A673 (cell line): ENCODE measurements around the gene DDR2. TPM values are rescaled to one million over a fixed set of nuclear protein-coding genes. Genes with fewer than 3 reads are reported as not detected.

Source experiments
- BruUV-seq: library from RNA; stranded (reverse); fragments of 400-500 nt; replicated peaks from 2 replicates; lab custom pipeline; 2021; lab: Mats Ljungman, UMichigan
- CTCF ChIA-PET: fragments of 300-600 bp; sonication (Branson Sonifier 250); formaldehyde crosslinking; loops from one replicate; lab custom pipeline; 2022; ENCODE audit warnings: antibody characterized with exemption; lab: Charles Lee
- POLR2A ChIA-PET: fragments of 300-600 bp; sonication (Branson Sonifier 250); formaldehyde crosslinking; loops from one replicate; lab custom pipeline; 2022; ENCODE audit warnings: antibody characterized with exemption; ENCODE audit not compliant: low non-redundant PET; lab: Charles Lee
- DNase-seq: peaks from one replicate; pipeline ENCODE4 v3.0.0-alpha.2; 2015; ENCODE audit warnings: low spot score
- H3K27ac ChIP-seq: fragments of 200-600 bp; sonication (generic); 2 replicates; pipeline ENCODE4 v1.5.1; 2016; ENCODE audit warnings: mixed run types, low read depth, mild to moderate bottlenecking, mixed read lengths, antibody characterized with exemption, low read length; ENCODE audit not compliant: poor library complexity, severe bottlenecking
- H3K27me3 ChIP-seq: fragments of 200-600 bp; sonication (generic); replicated peaks from 2 replicates; pipeline ENCODE4 v1.6.1; 2017; ENCODE audit warnings: mixed run types, low read depth, mild to moderate bottlenecking, mixed read lengths, antibody characterized with exemption, low read length; ENCODE audit not compliant: insufficient read depth, poor library complexity
- H3K36me3 ChIP-seq: fragments of 200-600 bp; sonication (generic); 2 replicates; pipeline ENCODE4 v1.6.1; 2016; ENCODE audit warnings: mixed run types, mild to moderate bottlenecking, mixed read lengths, antibody characterized with exemption, low read length; ENCODE audit not compliant: insufficient read depth, poor library complexity, severe bottlenecking
- H3K4me1 ChIP-seq: fragments of 200-600 bp; sonication (generic); 2 replicates; pipeline ENCODE4 v1.6.1; 2017; ENCODE audit warnings: mixed run types, mild to moderate bottlenecking, mixed read lengths, antibody characterized with exemption, low read length; ENCODE audit not compliant: insufficient read depth, poor library complexity, severe bottlenecking
- H3K4me3 ChIP-seq: fragments of 200-600 bp; sonication (generic); 2 replicates; pipeline ENCODE4 v1.5.1; 2016; ENCODE audit warnings: low read depth, mixed run types, mild to moderate bottlenecking, mixed read lengths, low read length; ENCODE audit not compliant: poor library complexity, severe bottlenecking
- H3K9me3 ChIP-seq: fragments of 200-600 bp; sonication (generic); 2 replicates; pipeline ENCODE4 v1.6.1; 2016; ENCODE audit warnings: mixed run types, low read depth, mild to moderate bottlenecking, mixed read lengths, antibody characterized with exemption, low read length; ENCODE audit not compliant: poor library complexity, severe bottlenecking
- CTCF ChIP-seq: fragments of 300-800, 200-600 bp; sonication (generic); conservative IDR thresholded peaks from 2 replicates; pipeline ENCODE4 v1.5.1; 2017; ENCODE audit warnings: low read depth, mild to moderate bottlenecking, antibody characterized with exemption, low read length, moderate library complexity, mixed read lengths
- EZH2 ChIP-seq: fragments of 200-600 bp; sonication (generic); IDR thresholded peaks from 2 replicates; pipeline ENCODE4 v1.6.1; 2017; ENCODE audit warnings: borderline replicate concordance, low read depth, mild to moderate bottlenecking, mixed read lengths, antibody characterized with exemption, low read length; ENCODE audit not compliant: poor library complexity, severe bottlenecking
- intact Hi-C: fragments of 100-400 bp; cut with micrococcal nuclease; formaldehyde crosslinking; loops from one replicate; pipeline ENCODE4 v1.10.0; 2022; ENCODE audit not compliant: unreplicated experiment
- total RNA-seq: library from RNA; stranded (reverse); gene quantifications from 2 replicates; pipeline ENCODE4 v1.2.3, GENCODE V29; 2021

Gene DDR2
- total RNA-seq, 1 experiment from 2014 or later, result 121 TPM

GRCh38 chr1:162736184-162736583 is 103.9 kb downstream of the DDR2 start:
- TF ChIP-seq EZH2, result no peak
- no peak for TF ChIP-seq CTCF
- no peaks in the 10 kb centered on the region for H3K9me3 ChIP-seq
- intact Hi-C loops, result no loop called here

GRCh38 chr1:162736633-162737067 is 104.4 kb downstream of the DDR2 start:
- intact Hi-C loops, result no loop called here
- BruUV-seq, result no TSS peak
- no peak overlapping the region for H3K4me3 ChIP-seq
- H3K9me3 ChIP-seq, result no peaks in the 10 kb centered on the region
- no peaks in the 10 kb centered on the region for H3K36me3 ChIP-seq
- H3K4me1 ChIP-seq, result peaks cover 19% of the 10 kb centered on the region
- H3K27me3 ChIP-seq, result no peaks in the 10 kb centered on the region
- no peak overlapping the region for H3K27ac ChIP-seq
- no peak for DNase-seq
- no peak for TF ChIP-seq EZH2
- TF ChIP-seq CTCF, result no peak
- ChIA-PET CTCF (no interaction called here), POLR2A (no interaction called here)

More at GRCh38 chr1:162736184-162736583, 103.9 kb downstream of the DDR2 start:
- no peak for DNase-seq
- no peak overlapping the region for H3K4me3 ChIP-seq
- H3K4me1 ChIP-seq, result peaks cover 22% of the 10 kb centered on the region
- no peak overlapping the region for H3K27ac ChIP-seq
- ChIA-PET POLR2A (no interaction called here), CTCF (no interaction called here)
- no TSS peak for BruUV-seq
- H3K27me3 ChIP-seq, result no peaks in the 10 kb centered on the region
- H3K36me3 ChIP-seq, result no peaks in the 10 kb centered on the region

GRCh38 chr1:162740755-162741154 is 108.5 kb downstream of the DDR2 start:
- no peak for TF ChIP-seq CTCF
- no peak for TF ChIP-seq EZH2
- Histone ChIP-seq H3K36me3 (peaks cover 9% of the 10 kb centered on the region), H3K27me3 (no peaks in the 10 kb centered on the region), H3K27ac (no peak overlapping the region), H3K4me1 (peaks cover 3% of the 10 kb centered on the region), H3K4me3 (no peak overlapping the region), H3K9me3 (peaks cover 3% of the 10 kb centered on the region)
- CTCF ChIA-PET, result no interaction called here
- BruUV-seq, result no TSS peak
- intact Hi-C loops, result no loop called here
- POLR2A ChIA-PET, result no interaction called here
- no peak for DNase-seq
